PC-9 (cell line): ENCODE data around the gene FHDC1. TPM values are rescaled to one million over a fixed set of nuclear protein-coding genes. Genes with fewer than 3 reads are reported as not detected.

Source experiments
- BruUV-seq: library from RNA; stranded (reverse); fragments of 400-500 nt; replicated peaks from 2 replicates; lab custom pipeline; 2021; lab: Mats Ljungman, UMichigan
- CTCF ChIA-PET: fragments of 300-600 bp; sonication (Branson Sonifier 250); formaldehyde crosslinking; loops from one replicate; lab custom pipeline; 2022; ENCODE audit warnings: antibody characterized with exemption; lab: Charles Lee
- POLR2A ChIA-PET: fragments of 300-600 bp; sonication (Branson Sonifier 250); formaldehyde crosslinking; loops from one replicate; lab custom pipeline; 2022; ENCODE audit warnings: antibody characterized with exemption; ENCODE audit not compliant: unreplicated experiment; lab: Charles Lee
- DNase-seq, 2 experiments: peaks; one replicate each; pipeline versions ENCODE4 v3.0.0 to v3.0.0-alpha.2; 2015 to 2022; ENCODE audit warnings: mixed read lengths in 1 of 2
- H2AFZ ChIP-seq: fragments of 200-600 bp; sonication (generic); 2 replicates; pipeline ENCODE4 v1.8.1; 2017; ENCODE audit warnings: antibody characterized with exemption
- H3F3A ChIP-seq: fragments of 200-600 bp; sonication (generic); 2 replicates; pipeline ENCODE4 v1.8.1; 2017; ENCODE audit warnings: antibody characterized with exemption, mild to moderate bottlenecking, low read depth; ENCODE audit not compliant: insufficient read depth
- H3K27ac ChIP-seq: fragments of 200-600 bp; sonication (generic); 2 replicates; pipeline ENCODE4 v1.6.1; 2016; ENCODE audit warnings: mixed run types
- H3K27me3 ChIP-seq: fragments of 200-600 bp; sonication (generic); 2 replicates; pipeline ENCODE4 v1.6.1; 2016; ENCODE audit warnings: low read depth, mixed run types; ENCODE audit not compliant: insufficient read depth
- H3K36me3 ChIP-seq: fragments of 200-600 bp; sonication (generic); 2 replicates; pipeline ENCODE4 v1.6.1; 2016; ENCODE audit warnings: low read depth, mixed run types
- H3K4me1 ChIP-seq: fragments of 200-600 bp; sonication (generic); replicated peaks from 2 replicates; pipeline ENCODE4 v1.6.1; 2016; ENCODE audit warnings: mixed run types; ENCODE audit not compliant: insufficient read depth
- H3K4me2 ChIP-seq: fragments of 200-600 bp; sonication (generic); 2 replicates; pipeline ENCODE4 v1.6.1; 2017; ENCODE audit warnings: mixed run types
- H3K4me3 ChIP-seq: fragments of 200-600 bp; sonication (generic); 2 replicates; pipeline ENCODE4 v1.6.1; 2016; ENCODE audit warnings: mixed run types
- H3K79me2 ChIP-seq: fragments of 200-600 bp; sonication (generic); 2 replicates; pipeline ENCODE4 v1.6.1; 2017; ENCODE audit warnings: low read depth, mixed run types
- H3K9me2 ChIP-seq: fragments of 200-600 bp; sonication (generic); 2 replicates; pipeline ENCODE4 v1.8.1; 2017; ENCODE audit warnings: mild to moderate bottlenecking; ENCODE audit not compliant: insufficient read depth
- H3K9me3 ChIP-seq: fragments of 200-600 bp; sonication (generic); 2 replicates; pipeline ENCODE4 v1.8.1; 2016; ENCODE audit warnings: low read depth; ENCODE audit not compliant: insufficient read depth
- H4K20me1 ChIP-seq: fragments of 200-600 bp; sonication (generic); 2 replicates; pipeline ENCODE4 v1.8.1; 2017; ENCODE audit not compliant: insufficient read depth
- EZH2 ChIP-seq: fragments of 200-600 bp; sonication (generic); IDR thresholded peaks from 2 replicates; pipeline ENCODE4 v1.8.0; 2017; ENCODE audit warnings: antibody characterized with exemption, low read depth
- intact Hi-C: fragments of 100-400 bp; cut with micrococcal nuclease; formaldehyde crosslinking; loops from one replicate; pipeline ENCODE4 v1.10.0; 2022; ENCODE audit not compliant: unreplicated experiment
- total RNA-seq: library from RNA; stranded (reverse); gene quantifications from 2 replicates; pipeline ENCODE4 v1.2.3, GENCODE V29; 2021
- TF ChIP-seq, protein P1 (sequence below): fragments of 200-600 bp; sonication (generic); conservative IDR thresholded peaks from 2 replicates; pipeline ENCODE4 v1.6.1; 2017; ENCODE audit warnings: mixed run types, antibody characterized with exemption, mild to moderate bottlenecking, moderate library complexity

The FHDC1 gene
- total RNA-seq, 1 experiment from 2014 or later, result 17.4 TPM

DNA sequence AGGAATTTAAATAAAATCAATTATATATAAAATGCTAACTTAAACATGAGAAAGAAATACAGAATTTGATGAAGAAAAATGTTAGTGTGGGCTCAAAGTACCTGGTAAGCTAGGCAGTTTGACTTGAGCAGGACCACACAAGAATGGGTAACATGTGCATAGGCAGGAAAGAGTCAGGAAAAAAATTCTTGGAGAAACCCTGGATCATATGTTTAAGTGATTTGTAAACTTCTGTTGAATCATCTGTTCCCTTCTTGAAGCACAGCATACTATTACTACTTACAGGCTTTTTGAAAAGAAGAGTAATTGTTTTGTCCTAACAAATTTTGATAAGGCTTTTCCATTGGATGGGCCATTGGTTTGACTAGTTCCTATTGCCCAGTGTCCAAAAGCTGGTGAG is 37.5 kb upstream of the FHDC1 start:
- peaks cover 10% of the 10 kb centered on the region; the same call in 1 of the 2 replicates for H3K4me1 ChIP-seq
- ChIA-PET POLR2A (no interaction called here), CTCF (no interaction called here)
- no peak overlapping the region for H3K27ac ChIP-seq
- 0 out of 2 replicates have a peak, but pooled peaks cover 7% of the 10 kb centered on the region for H3F3A ChIP-seq
- H3K4me2 ChIP-seq, result no peak overlapping the region
- no peak for TF ChIP-seq EZH2
- TF ChIP-seq, protein P1, sequence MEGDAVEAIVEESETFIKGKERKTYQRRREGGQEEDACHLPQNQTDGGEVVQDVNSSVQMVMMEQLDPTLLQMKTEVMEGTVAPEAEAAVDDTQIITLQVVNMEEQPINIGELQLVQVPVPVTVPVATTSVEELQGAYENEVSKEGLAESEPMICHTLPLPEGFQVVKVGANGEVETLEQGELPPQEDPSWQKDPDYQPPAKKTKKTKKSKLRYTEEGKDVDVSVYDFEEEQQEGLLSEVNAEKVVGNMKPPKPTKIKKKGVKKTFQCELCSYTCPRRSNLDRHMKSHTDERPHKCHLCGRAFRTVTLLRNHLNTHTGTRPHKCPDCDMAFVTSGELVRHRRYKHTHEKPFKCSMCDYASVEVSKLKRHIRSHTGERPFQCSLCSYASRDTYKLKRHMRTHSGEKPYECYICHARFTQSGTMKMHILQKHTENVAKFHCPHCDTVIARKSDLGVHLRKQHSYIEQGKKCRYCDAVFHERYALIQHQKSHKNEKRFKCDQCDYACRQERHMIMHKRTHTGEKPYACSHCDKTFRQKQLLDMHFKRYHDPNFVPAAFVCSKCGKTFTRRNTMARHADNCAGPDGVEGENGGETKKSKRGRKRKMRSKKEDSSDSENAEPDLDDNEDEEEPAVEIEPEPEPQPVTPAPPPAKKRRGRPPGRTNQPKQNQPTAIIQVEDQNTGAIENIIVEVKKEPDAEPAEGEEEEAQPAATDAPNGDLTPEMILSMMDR, result no peak
- BruUV-seq, result no TSS peak
- intact Hi-C loops, result no loop called here
- H3K36me3 ChIP-seq, result 0 out of 2 replicates have a peak, but pooled peaks cover 3% of the 10 kb centered on the region
- no peaks in the 10 kb centered on the region for H3K79me2 ChIP-seq
- no peaks in the 10 kb centered on the region for H3K9me2 ChIP-seq
- no peak for DNase-seq
- no peak overlapping the region for H3K4me3 ChIP-seq
- H2AFZ ChIP-seq, result no peak overlapping the region
- no peaks in the 10 kb centered on the region for H3K9me3 ChIP-seq
- H3K27me3 ChIP-seq, result no peaks in the 10 kb centered on the region
- no peaks in the 10 kb centered on the region for H4K20me1 ChIP-seq

DNA sequence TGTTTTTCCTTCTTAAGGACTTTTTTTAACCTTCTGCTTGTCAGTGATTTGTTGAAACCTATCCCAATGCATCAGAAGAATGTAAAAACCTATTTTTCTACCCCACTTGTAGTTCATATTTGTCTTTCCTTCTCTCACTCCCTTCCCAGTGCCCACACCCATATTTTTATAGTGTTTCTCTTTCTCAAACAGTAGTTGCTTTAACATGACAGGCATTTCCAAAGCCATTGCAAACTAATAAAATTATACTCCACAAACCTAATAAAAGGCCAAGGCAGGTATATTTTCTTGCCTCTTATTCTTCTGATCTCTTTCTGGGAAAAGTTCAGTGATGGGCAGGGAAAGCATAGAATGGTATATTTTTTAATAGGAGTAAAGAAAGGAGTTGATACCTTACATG is 35.7 kb upstream of the FHDC1 start:
- Histone ChIP-seq H3K4me1 (no peaks in the 10 kb centered on the region), H2AFZ (no peak overlapping the region), H3K4me3 (no peak overlapping the region), H3K36me3 (0 out of 2 replicates have a peak, but pooled peaks cover 3% of the 10 kb centered on the region), H4K20me1 (no peaks in the 10 kb centered on the region), H3K27me3 (no peaks in the 10 kb centered on the region), H3K79me2 (no peaks in the 10 kb centered on the region), H3K4me2 (no peak overlapping the region), H3K9me2 (no peaks in the 10 kb centered on the region), H3K9me3 (no peaks in the 10 kb centered on the region), H3F3A (no peaks in the 10 kb centered on the region), H3K27ac (no peak overlapping the region)
- no TSS peak for BruUV-seq
- ChIA-PET CTCF (no interaction called here), POLR2A (no interaction called here)
- DNase-seq, result no peak
- TF ChIP-seq, protein P1, result no peak
- TF ChIP-seq EZH2, result no peak
- intact Hi-C loops, result no loop called here

DNA sequence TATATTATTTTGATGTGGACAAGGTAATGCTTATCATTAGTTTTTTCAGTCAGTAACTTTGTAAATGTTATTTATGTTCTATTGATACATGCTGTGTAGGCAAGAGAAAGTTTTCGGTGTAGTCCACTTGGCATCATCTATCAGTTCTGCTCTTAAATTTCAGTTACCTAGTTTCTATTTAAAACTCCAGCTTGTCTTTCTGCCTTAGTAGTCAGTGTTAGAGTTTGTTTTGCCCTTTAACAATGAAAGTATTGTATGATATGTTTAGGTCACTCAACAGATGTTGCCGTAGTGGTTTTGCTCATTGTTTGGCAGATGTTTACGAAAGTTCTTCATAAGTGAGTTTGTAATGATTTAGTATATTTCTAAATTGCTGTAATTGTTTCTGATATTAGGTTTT is 34.9 kb upstream of the FHDC1 start:
- intact Hi-C loops, result no loop called here
- Histone ChIP-seq H2AFZ (no peak overlapping the region), H3K27me3 (no peaks in the 10 kb centered on the region), H3K4me2 (no peak overlapping the region), H3K9me3 (no peaks in the 10 kb centered on the region), H3K4me3 (no peak overlapping the region), H3K36me3 (0 out of 2 replicates have a peak, but pooled peaks cover 3% of the 10 kb centered on the region), H3K9me2 (no peaks in the 10 kb centered on the region), H3K79me2 (no peaks in the 10 kb centered on the region), H3K4me1 (no peaks in the 10 kb centered on the region), H3K27ac (no peak overlapping the region), H3F3A (no peaks in the 10 kb centered on the region), H4K20me1 (no peaks in the 10 kb centered on the region)
- BruUV-seq, result no TSS peak
- DNase-seq, result no peak
- ChIA-PET POLR2A (no interaction called here), CTCF (no interaction called here)
- TF ChIP-seq, protein P1, result no peak
- TF ChIP-seq EZH2, result no peak
